ENCODE results near the gene ATP11B. TPM values are rescaled to one million over a fixed set of nuclear protein-coding genes. Genes with fewer than 3 reads are reported as not detected.

The ATP11B gene
- total RNA-seq, 1 experiment from 2014 or later, result 70.1 TPM

GRCh38 chr3:182937293-182938051 is 144.2 kb downstream of the ATP11B start:
- Histone ChIP-seq H3K27me3 (replicated peaks; ENCODE audit: insufficient read depth, low read depth, low read length, poor library complexity) (no peaks in the 10 kb centered on the region), H3K4me3 (ENCODE audit: low read depth, low read length, poor library complexity, severe bottlenecking) (no peak overlapping the region), H3K4me1 (ENCODE audit: insufficient read depth, low read length, poor library complexity, severe bottlenecking) (peaks cover 8% of the 10 kb centered on the region), H3K9me3 (ENCODE audit: low read depth, low read length, poor library complexity, severe bottlenecking) (peaks cover 3% of the 10 kb centered on the region), H3K27ac (ENCODE audit: low read depth, low read length, poor library complexity, severe bottlenecking) (no peak overlapping the region), H3K36me3 (ENCODE audit: insufficient read depth, low read length, poor library complexity, severe bottlenecking) (no peaks in the 10 kb centered on the region)
- DNase-seq (ENCODE audit: low spot score), result peak; percentile 18
- POLR2A ChIA-PET (ENCODE audit: low non-redundant PET), result no interaction called here
- intact Hi-C loops (cut with micrococcal nuclease; ENCODE audit: unreplicated experiment), result no loop called here
- CTCF ChIA-PET, result no interaction called here
- TF ChIP-seq, protein P1, sequence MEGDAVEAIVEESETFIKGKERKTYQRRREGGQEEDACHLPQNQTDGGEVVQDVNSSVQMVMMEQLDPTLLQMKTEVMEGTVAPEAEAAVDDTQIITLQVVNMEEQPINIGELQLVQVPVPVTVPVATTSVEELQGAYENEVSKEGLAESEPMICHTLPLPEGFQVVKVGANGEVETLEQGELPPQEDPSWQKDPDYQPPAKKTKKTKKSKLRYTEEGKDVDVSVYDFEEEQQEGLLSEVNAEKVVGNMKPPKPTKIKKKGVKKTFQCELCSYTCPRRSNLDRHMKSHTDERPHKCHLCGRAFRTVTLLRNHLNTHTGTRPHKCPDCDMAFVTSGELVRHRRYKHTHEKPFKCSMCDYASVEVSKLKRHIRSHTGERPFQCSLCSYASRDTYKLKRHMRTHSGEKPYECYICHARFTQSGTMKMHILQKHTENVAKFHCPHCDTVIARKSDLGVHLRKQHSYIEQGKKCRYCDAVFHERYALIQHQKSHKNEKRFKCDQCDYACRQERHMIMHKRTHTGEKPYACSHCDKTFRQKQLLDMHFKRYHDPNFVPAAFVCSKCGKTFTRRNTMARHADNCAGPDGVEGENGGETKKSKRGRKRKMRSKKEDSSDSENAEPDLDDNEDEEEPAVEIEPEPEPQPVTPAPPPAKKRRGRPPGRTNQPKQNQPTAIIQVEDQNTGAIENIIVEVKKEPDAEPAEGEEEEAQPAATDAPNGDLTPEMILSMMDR (conservative IDR thresholded peaks at IDR 0.05; ENCODE audit: low read depth, low read length), result no peak
- no TSS peak for BruUV-seq (replicated peaks)

DNA sequence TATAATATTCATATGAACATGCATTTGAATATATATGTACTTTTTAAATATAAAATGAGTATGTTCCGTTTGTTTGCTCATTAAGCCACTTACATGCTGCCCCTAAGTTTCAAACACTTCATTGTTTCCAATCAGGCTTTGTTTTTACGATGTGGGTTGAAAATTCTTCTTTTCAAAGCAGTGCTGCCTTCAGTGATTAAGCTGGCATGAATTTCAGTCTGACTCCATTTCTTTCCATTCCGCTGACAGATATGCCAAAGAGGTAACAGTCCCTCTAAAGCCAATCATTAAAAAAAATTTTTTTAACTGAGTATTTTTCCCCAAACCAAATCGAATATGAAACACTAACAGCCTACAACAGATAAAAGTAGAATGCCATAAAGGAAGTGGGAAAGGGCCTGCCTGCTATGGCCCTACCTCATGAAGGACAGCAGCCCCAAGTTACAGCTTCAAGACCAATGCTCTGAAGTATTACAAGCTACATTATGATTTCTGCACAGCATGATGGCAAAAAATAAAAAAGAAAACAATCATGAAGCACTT is 147.0 kb downstream of the ATP11B start:
- ChIA-PET POLR2A (ENCODE audit: low non-redundant PET) (no interaction called here), CTCF (no interaction called here)
- Histone ChIP-seq H3K27ac (ENCODE audit: low read depth, low read length, poor library complexity, severe bottlenecking) (no peak overlapping the region), H3K27me3 (replicated peaks; ENCODE audit: insufficient read depth, low read depth, low read length, poor library complexity) (no peaks in the 10 kb centered on the region), H3K9me3 (ENCODE audit: low read depth, low read length, poor library complexity, severe bottlenecking) (no peaks in the 10 kb centered on the region), H3K36me3 (ENCODE audit: insufficient read depth, low read length, poor library complexity, severe bottlenecking) (peaks cover 8% of the 10 kb centered on the region), H3K4me3 (ENCODE audit: low read depth, low read length, poor library complexity, severe bottlenecking) (no peak overlapping the region), H3K4me1 (ENCODE audit: insufficient read depth, low read length, poor library complexity, severe bottlenecking) (peaks cover 10% of the 10 kb centered on the region)
- BruUV-seq (replicated peaks), result no TSS peak
- intact Hi-C loops (cut with micrococcal nuclease; ENCODE audit: unreplicated experiment), result no loop called here
- no peak for DNase-seq (ENCODE audit: low spot score)
- TF ChIP-seq EZH2 (IDR thresholded peaks at IDR 0.05; ENCODE audit: borderline replicate concordance, low read depth, low read length, poor library complexity, severe bottlenecking), result no peak

- TF ChIP-seq, protein P1 (conservative IDR thresholded peaks at IDR 0.05; ENCODE audit: low read depth, low read length), result no peak
- TF ChIP-seq EZH2 (IDR thresholded peaks at IDR 0.05; ENCODE audit: borderline replicate concordance, low read depth, low read length, poor library complexity, severe bottlenecking), result no peak
- no peak overlapping the region for H3K4me3 ChIP-seq (ENCODE audit: low read depth, low read length, poor library complexity, severe bottlenecking)
- no peaks in the 10 kb centered on the region for H3K9me3 ChIP-seq (ENCODE audit: low read depth, low read length, poor library complexity, severe bottlenecking)
- H3K27ac ChIP-seq (ENCODE audit: low read depth, low read length, poor library complexity, severe bottlenecking), result no peak overlapping the region
- no TSS peak for BruUV-seq (replicated peaks)
- H3K36me3 ChIP-seq (ENCODE audit: insufficient read depth, low read length, poor library complexity, severe bottlenecking), result peaks cover 9% of the 10 kb centered on the region
- intact Hi-C loops (cut with micrococcal nuclease; ENCODE audit: unreplicated experiment), result no loop called here
- peaks cover 11% of the 10 kb centered on the region for H3K4me1 ChIP-seq (ENCODE audit: insufficient read depth, low read length, poor library complexity, severe bottlenecking)
- ChIA-PET POLR2A (ENCODE audit: low non-redundant PET) (no interaction called here), CTCF (no interaction called here)
- DNase-seq (ENCODE audit: low spot score), result no peak
- no peaks in the 10 kb centered on the region for H3K27me3 ChIP-seq (replicated peaks; ENCODE audit: insufficient read depth, low read depth, low read length, poor library complexity)
These were observed 148.4 kb downstream of the ATP11B start for GRCh38 chr3:182941719-182942118.

DNA sequence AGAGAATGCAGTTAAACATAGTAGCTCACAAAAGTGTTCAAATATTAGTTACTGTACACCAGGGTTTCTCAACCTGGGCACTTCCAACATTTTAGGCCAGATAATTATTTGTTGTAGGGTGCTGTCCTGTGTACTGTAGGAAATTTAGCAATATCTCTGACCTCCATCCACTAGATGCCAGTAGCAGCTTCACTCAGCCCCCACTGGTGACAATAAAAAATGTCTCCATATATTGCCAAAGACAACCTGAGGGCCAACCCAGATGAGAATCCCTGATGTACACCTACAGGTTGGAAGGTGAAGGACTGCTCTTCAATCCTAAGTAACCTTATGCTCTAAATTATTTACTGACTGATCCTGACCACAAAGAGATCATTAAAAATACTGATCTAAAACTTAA is 154.6 kb downstream of the ATP11B start:
- H3K4me3 ChIP-seq (ENCODE audit: low read depth, low read length, poor library complexity, severe bottlenecking), result no peak overlapping the region
- CTCF ChIA-PET, result no interaction called here
- BruUV-seq (replicated peaks), result no TSS peak
- no peaks in the 10 kb centered on the region for H3K9me3 ChIP-seq (ENCODE audit: low read depth, low read length, poor library complexity, severe bottlenecking)
- no peak overlapping the region for H3K27ac ChIP-seq (ENCODE audit: low read depth, low read length, poor library complexity, severe bottlenecking)
- H3K36me3 ChIP-seq (ENCODE audit: insufficient read depth, low read length, poor library complexity, severe bottlenecking), result peaks cover 12% of the 10 kb centered on the region
- TF ChIP-seq, protein P1 (conservative IDR thresholded peaks at IDR 0.05; ENCODE audit: low read depth, low read length), result no peak
- no peak for TF ChIP-seq EZH2 (IDR thresholded peaks at IDR 0.05; ENCODE audit: borderline replicate concordance, low read depth, low read length, poor library complexity, severe bottlenecking)
- H3K27me3 ChIP-seq (replicated peaks; ENCODE audit: insufficient read depth, low read depth, low read length, poor library complexity), result no peaks in the 10 kb centered on the region
- H3K4me1 ChIP-seq (ENCODE audit: insufficient read depth, low read length, poor library complexity, severe bottlenecking), result peaks cover 11% of the 10 kb centered on the region
- no peak for DNase-seq (ENCODE audit: low spot score)
- intact Hi-C loops (cut with micrococcal nuclease; ENCODE audit: unreplicated experiment), result no loop called here
- POLR2A ChIA-PET (ENCODE audit: low non-redundant PET), result no interaction called here

Measured in A673 (cell line).